ENCODE results near the gene NRXN3.

The NRXN3 gene

GRCh38 chr14:79331830-79332229 is 1161.7 kb downstream of the NRXN3 start:
- no peak for DNase-seq

- no peak for DNase-seq
Measured at GRCh38 chr14:79332504-79333197, 1162.5 kb downstream of the NRXN3 start.

DNA sequence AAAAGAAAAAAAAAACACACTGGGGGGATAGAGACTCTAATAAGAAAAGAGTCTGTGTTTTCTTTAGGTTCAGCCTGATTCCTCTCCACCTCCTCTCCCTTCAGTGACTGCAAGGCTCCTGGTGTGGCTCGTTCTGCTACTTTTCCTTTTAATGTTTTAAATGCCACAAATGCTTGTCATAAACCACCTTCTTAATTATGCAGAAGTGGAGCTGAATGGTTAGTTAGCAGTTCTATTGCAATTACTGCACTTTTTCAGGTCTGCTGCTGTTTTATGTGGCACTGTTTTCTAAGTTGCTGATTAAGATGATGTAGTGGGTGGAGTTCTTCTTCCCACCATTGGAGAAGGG is 1163.0 kb downstream of the NRXN3 start:
- no peak for DNase-seq

DNA sequence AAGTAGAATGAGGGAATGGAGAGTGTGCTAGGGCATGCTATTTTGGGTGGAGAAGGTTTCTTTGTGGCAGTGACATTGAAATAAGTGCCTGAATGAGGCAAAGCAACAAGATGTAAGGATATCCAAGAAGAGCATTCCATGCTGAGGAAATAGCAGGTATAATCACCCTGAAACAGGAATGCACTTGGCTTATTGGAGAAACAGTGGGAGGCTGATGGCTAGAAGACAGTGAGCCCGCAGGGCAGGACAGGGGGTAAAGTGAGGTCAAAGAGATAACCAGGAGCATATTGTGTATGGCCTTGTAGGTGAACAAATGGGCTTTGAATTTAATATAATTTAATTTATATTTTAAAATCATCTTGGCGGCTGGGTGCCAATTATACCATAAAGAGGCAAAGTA is 1164.1 kb downstream of the NRXN3 start:
- no peak for DNase-seq

DNA sequence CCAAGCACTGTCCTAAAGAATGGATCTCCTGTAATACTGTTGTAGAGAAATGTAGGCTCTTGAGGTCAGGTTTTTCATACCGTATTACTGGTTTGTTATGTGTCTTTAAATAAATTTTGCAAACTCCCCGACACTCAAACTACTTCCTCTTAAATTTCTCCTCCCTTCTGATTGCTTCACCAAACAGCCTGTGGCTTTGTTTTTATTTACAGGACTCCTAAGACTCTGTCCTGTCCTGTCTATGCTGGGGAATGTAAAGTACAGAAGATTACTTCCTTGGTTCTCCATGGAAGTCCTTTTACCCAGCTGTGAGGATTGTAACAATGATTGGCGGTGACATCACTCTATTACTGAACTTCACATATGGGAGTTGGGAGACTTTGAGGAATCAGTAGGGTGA is 1167.6 kb downstream of the NRXN3 start:
- DNase-seq, result no peak

DNA sequence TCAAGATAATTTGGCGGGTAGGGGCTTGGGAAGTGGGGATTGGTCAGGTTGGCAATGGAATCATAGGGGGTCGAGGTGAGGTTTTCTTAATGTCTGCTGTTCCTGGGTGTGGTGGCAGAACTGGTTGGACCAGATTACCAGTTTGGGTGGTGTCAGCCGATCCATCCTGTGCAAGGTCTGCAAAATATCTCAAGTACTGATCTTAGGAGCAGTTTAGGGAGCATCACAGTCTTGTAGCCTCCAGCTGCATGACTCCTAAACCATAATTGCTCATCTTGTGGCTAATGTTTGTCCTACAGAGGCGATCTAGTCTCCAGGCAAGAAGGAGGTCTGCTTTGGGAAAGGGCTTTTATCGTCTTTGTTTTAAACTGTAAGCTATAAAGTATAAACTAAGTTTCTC is 1172.8 kb downstream of the NRXN3 start:
- DNase-seq, result no peak

- DNase-seq, result no peak
Measured at GRCh38 chr14:79351011-79351410, 1180.8 kb downstream of the NRXN3 start.

- DNase-seq, result no peak
Measured at GRCh38 chr14:79352076-79352630, 1182.0 kb downstream of the NRXN3 start.

GRCh38 chr14:79354336-79354735 is 1184.2 kb downstream of the NRXN3 start:
- no peak for DNase-seq

- no peak for DNase-seq
Measured at GRCh38 chr14:79356040-79356439, 1185.9 kb downstream of the NRXN3 start.

DNA sequence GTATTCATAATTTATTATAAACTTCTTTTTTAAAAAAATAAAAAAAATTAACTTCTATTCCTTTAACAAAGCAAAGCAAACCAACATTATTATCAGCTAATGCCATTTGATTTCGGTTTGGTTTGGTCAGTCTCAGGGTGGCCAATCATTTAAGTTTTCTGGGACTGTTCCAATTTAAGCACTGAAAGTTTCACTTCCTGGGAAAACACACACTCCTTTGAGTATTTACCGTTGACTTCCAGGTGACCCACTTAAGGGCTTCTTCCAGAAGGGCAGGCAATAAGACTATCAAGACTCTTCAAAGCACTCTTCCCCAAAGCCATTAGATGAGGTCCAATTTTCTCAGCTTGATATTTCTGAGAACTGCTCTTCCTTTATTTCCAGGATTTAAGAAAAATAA is 1187.1 kb downstream of the NRXN3 start:
- DNase-seq, result no peak

GRCh38 chr14:79363291-79363690 is 1193.1 kb downstream of the NRXN3 start:
- no peak for DNase-seq

- DNase-seq, result no peak
Measured at GRCh38 chr14:79369359-79370332, 1199.5 kb downstream of the NRXN3 start.

- no peak for DNase-seq
Measured at GRCh38 chr14:79370969-79371368, 1200.8 kb downstream of the NRXN3 start.

DNA sequence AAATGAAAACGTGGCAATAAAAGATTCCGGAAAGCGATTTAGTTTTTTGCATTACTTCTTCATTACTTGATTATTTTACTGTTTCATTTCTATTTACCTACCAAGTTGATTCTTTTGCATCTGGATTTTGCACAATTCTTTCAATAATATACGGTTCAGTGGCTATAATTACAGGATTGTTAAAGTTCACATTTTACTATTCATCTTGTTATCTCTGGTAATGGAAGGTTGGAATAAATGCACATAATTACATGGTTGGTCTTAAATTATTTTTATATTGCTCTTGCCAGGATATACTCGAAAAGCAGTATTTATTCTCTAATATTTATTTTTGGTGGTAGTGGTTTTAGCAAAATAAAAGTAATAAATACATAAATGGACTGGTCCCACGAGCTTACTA is 1203.3 kb downstream of the NRXN3 start:
- no peak for DNase-seq

GRCh38 chr14:79375356-79375755 is 1205.2 kb downstream of the NRXN3 start:
- DNase-seq, result no peak

GRCh38 chr14:79376557-79376956 is 1206.4 kb downstream of the NRXN3 start:
- no peak for DNase-seq

DNA sequence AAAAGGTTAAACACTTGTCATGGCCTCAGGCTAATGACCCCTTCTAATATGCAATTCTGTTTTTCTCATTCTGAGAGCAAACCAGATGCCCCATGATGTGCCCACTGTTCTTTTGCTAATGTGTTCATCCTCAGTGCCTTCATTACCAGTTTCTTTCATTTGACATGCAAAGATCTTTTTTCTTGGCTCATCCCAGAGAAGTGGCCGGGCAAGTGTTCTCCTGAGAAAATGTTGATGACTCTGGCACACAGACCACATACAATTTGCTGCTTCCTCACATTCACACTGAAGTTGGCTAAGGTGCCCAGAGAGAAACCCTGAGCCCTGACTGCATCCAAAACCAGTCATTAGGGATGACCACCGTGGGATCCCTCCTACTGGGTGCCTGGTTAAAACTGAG is 1207.8 kb downstream of the NRXN3 start:
- no peak for DNase-seq

GRCh38 chr14:79379266-79379665 is 1209.1 kb downstream of the NRXN3 start:
- no peak for DNase-seq

GRCh38 chr14:79383031-79383430 is 1212.9 kb downstream of the NRXN3 start:
- no peak for DNase-seq

DNA sequence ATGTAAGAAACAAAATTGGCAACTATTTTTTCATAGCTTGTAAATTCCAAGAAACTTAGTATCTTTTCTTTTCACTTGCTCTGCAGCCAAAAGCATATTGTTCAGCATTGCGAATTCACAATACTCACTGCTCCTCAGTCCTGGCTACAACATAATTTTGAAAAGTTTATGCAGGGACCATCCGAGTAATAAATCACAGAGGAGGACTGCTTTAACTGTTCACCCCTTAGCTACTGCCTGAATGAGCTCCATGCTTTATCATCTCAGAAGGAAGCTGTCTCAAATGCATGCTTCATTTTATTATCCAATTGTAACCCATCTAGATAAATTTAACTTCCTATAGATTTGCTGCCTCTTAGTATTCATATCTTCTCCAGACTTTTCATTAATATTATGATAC is 1213.3 kb downstream of the NRXN3 start:
- no peak for DNase-seq

DNA sequence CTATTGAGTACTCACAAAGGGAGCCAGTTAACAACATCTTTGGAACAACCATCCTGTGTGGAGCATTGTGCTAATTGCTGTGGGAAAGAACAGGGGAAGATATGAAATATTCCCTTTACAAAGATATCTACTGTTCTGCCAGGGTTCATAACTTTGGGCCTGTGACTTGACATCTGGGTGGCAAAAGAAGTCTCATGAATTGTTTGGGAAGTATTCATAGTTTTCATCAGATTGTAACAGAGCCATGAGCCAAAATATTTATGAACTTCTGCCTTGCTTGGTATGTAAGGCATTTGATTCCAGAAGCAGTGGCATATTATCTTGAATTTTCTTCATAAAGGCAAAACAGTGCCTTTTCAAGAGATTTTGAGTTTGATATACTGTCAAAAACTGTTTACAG is 1224.9 kb downstream of the NRXN3 start:
- no peak for DNase-seq

DNA sequence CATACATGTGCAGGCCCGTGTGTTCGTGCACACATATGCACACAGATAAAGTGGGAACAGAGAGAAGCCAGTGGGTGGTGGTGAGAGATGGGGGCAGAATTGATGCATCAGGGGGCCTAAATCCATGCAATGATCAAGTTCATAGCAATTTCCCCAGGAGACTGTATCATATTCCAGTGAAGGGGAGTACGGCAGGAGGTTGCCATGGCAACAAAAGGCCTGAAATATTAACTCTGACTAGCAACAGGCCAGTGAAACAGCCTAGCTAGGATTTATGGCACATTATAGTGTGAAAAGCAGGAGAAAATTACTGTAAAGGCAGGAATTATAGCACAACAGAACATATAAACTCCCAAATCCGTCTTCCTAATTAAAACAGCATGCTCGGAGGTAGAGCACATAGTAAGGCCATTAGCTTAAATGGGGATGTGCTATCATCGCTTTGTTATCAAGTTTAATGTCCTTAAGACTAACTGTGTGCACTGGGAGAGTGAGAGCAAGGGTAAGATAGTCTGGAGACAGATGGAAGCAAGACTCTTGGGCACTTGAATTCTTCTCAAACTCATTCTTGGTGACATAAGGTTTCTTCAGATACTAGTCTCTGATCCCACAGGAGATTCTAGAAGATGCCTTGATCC is 1234.8 kb downstream of the NRXN3 start:
- DNase-seq, result no peak

DNA sequence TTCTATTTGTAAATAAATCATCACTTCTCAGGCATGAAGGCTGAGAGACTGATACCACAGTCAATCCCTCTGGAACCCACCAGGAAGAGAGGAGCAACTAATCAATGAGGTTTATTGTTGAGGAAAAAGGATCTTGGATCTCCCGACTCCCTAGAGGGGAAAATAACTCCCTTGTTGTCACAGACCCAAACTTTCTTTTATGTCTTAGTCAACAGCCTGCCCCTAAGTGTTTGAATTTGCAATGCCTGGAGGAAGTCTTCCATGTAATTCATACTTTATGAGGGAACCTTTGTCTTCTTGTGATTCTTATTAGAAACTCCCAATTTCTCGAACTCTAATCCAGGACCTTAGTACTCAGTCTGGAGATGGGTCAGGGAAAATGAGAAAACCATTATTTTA is 1235.3 kb downstream of the NRXN3 start:
- DNase-seq, result no peak
